Activated CD8-positive, alpha-beta T cell treated with anti-CD3 and anti-CD28 coated beads for 36 hours (primary cell): ENCODE measurements around the gene SEC14L6. TPM values are rescaled to one million over a fixed set of nuclear protein-coding genes. Genes with fewer than 3 reads are reported as not detected.
"Not testable (repeated sequence)": the region's sequence is repeated elsewhere in the genome, so short reads cannot be mapped to it uniquely, and the experiment has no call there.

Experiments
- ATAC-seq: fragments of 200-7000 bp; cut with Tn5 transposase; one replicate; pipeline ENCODE4 v1.10.0; 2021; ENCODE audit warnings: mild to moderate bottlenecking, moderate library complexity
- CTCF ChIA-PET: fragments of 350-600 bp; sonication (Branson Sonifier 250); formaldehyde crosslinking; loops from one replicate; lab custom pipeline; 2021; ENCODE audit warnings: antibody characterized with exemption; lab: Charles Lee
- POLR2A ChIA-PET: fragments of 350-600 bp; sonication (Branson Sonifier 250); formaldehyde crosslinking; loops from one replicate; lab custom pipeline; 2021; ENCODE audit warnings: antibody characterized with exemption; lab: Charles Lee
- DNase-seq: peaks from one replicate; pipeline ENCODE4 v3.0.0-alpha.2; 2020
- H3K27ac Mint-ChIP-seq: one replicate; pipeline ENCODE4 v1.8.0; 2021; ENCODE audit warnings: mild to moderate bottlenecking, mixed read lengths
- H3K27me3 Mint-ChIP-seq: one replicate; pipeline ENCODE4 v1.8.0; 2021; ENCODE audit warnings: mixed read lengths
- H3K36me3 Mint-ChIP-seq: one replicate; pipeline ENCODE4 v1.8.0; 2021; ENCODE audit warnings: low read depth, mixed read lengths
- H3K4me1 Mint-ChIP-seq: one replicate; pipeline ENCODE4 v1.8.0; 2021; ENCODE audit warnings: low read depth, mixed read lengths
- H3K4me3 Mint-ChIP-seq: one replicate; pipeline ENCODE4 v1.8.0; 2021; ENCODE audit warnings: mild to moderate bottlenecking, moderate library complexity, mixed read lengths
- H3K9me3 Mint-ChIP-seq: one replicate; pipeline ENCODE4 v1.8.0; 2021; ENCODE audit warnings: mixed read lengths
- CTCF ChIP-seq: fragments of 200-600 bp; IDR thresholded peaks from one replicate; pipeline ENCODE4 v1.8.0; 2022; ENCODE audit warnings: antibody characterized with exemption, mild to moderate bottlenecking
- intact Hi-C: fragments of 100-400 bp; cut with micrococcal nuclease; formaldehyde crosslinking; loops from one replicate; pipeline ENCODE4 v1.10.0; 2022
- total RNA-seq, 2 experiments: library from RNA; stranded (reverse); gene quantifications; one replicate each; pipeline ENCODE4 v1.2.3, GENCODE V29; 2021

Gene SEC14L6
- total RNA-seq, 2 experiments from 2014 or later = not detected

GRCh38 chr22:30568137-30568805 lies 21.7 kb upstream of the SEC14L6 start:
- intact Hi-C loops = no loop called here
- no peak overlapping the region for H3K4me3 Mint-ChIP-seq
- H3K4me1 Mint-ChIP-seq = no peaks in the 10 kb centered on the region
- CTCF ChIA-PET = no interaction called here
- TF ChIP-seq CTCF = no peak
- no peaks in the 10 kb centered on the region for H3K27me3 Mint-ChIP-seq
- ATAC-seq = no peak
- no peak overlapping the region for H3K27ac Mint-ChIP-seq
- H3K36me3 Mint-ChIP-seq = no peaks in the 10 kb centered on the region
- no peaks in the 10 kb centered on the region for H3K9me3 Mint-ChIP-seq
- no peak for DNase-seq
- POLR2A ChIA-PET = interaction anchor here (1.0 kb wide), 1 partner anchor 13 kb away, joined by 3 read pairs; no protein-coding TSS in a partner anchor

- intact Hi-C loops, H3K27me3 Mint-ChIP-seq, CTCF ChIA-PET, ATAC-seq, H3K4me3 Mint-ChIP-seq, H3K4me1 Mint-ChIP-seq, DNase-seq, H3K36me3 Mint-ChIP-seq, H3K9me3 Mint-ChIP-seq, H3K27ac Mint-ChIP-seq: not testable (repeated sequence)
- POLR2A ChIA-PET = interaction anchor here (1.0 kb wide), 1 partner anchor 14 kb away, joined by 3 read pairs; no protein-coding TSS in a partner anchor
Observed at GRCh38 chr22:30567277-30567676, 20.7 kb upstream of the SEC14L6 start.

- ChIA-PET POLR2A (interaction anchor here (0.9 to 1.2 kb wide), 2 partner anchors 14 to 129 kb away, joined by 3 to 4 read pairs; no protein-coding TSS in a partner anchor), CTCF (interaction anchor here (1.6 kb wide), 1 partner anchor 10 kb away, joined by 4 read pairs; no protein-coding TSS in a partner anchor)
- no peak overlapping the region for H3K27ac Mint-ChIP-seq
- no peaks in the 10 kb centered on the region for H3K36me3 Mint-ChIP-seq
- H3K4me1 Mint-ChIP-seq = no peaks in the 10 kb centered on the region
- TF ChIP-seq CTCF = no peak
- ATAC-seq (no peak), DNase-seq (no peak)
- no peaks in the 10 kb centered on the region for H3K9me3 Mint-ChIP-seq
- no peak overlapping the region for H3K4me3 Mint-ChIP-seq
- intact Hi-C loops = no loop called here
- H3K27me3 Mint-ChIP-seq = no peaks in the 10 kb centered on the region
Observed at GRCh38 chr22:30566125-30566524, 19.6 kb upstream of the SEC14L6 start.

GRCh38 chr22:30565341-30565740 lies 18.8 kb upstream of the SEC14L6 start:
- H3K27ac Mint-ChIP-seq = no peak overlapping the region
- POLR2A ChIA-PET = interaction anchor here (1.2 kb wide), 1 partner anchor 15 kb away, joined by 4 read pairs; no protein-coding TSS in a partner anchor
- no peak for ATAC-seq

GRCh38 chr22:30564761-30565119 lies 18.2 kb upstream of the SEC14L6 start:
- ATAC-seq (no peak), DNase-seq (no peak)
- no peaks in the 10 kb centered on the region for H3K27me3 Mint-ChIP-seq
- no peak overlapping the region for H3K4me3 Mint-ChIP-seq
- intact Hi-C loops = no loop called here
- H3K27ac Mint-ChIP-seq = no peak overlapping the region
- H3K9me3 Mint-ChIP-seq = no peaks in the 10 kb centered on the region
- H3K4me1 Mint-ChIP-seq = no peaks in the 10 kb centered on the region
- TF ChIP-seq CTCF = no peak
- no peaks in the 10 kb centered on the region for H3K36me3 Mint-ChIP-seq
- POLR2A ChIA-PET = interaction anchor here (0.7 kb wide), 1 partner anchor 173 kb away, joined by 3 read pairs; no protein-coding TSS in a partner anchor
- CTCF ChIA-PET = no interaction called here

More at GRCh38 chr22:30565341-30565740, 18.8 kb upstream of the SEC14L6 start:
- H3K27me3 Mint-ChIP-seq = no peaks in the 10 kb centered on the region
- DNase-seq = no peak
- no peak overlapping the region for H3K4me3 Mint-ChIP-seq
- intact Hi-C loops = no loop called here
- no peak for TF ChIP-seq CTCF
- no peaks in the 10 kb centered on the region for H3K4me1 Mint-ChIP-seq
- H3K9me3 Mint-ChIP-seq = no peaks in the 10 kb centered on the region
- H3K36me3 Mint-ChIP-seq = no peaks in the 10 kb centered on the region
- CTCF ChIA-PET = interaction anchor here (0.8 to 1.6 kb wide), 2 partner anchors 10 to 20 kb away, joined by 3 to 4 read pairs; no protein-coding TSS in a partner anchor
